Measurements from ENCODE around the gene HIVEP1. TPM values are rescaled to one million over a fixed set of nuclear protein-coding genes. Genes with fewer than 3 reads are reported as not detected.

Gene HIVEP1
- total RNA-seq, 2 experiments from 2014 or later = 22.1 to 22.6 TPM

DNA sequence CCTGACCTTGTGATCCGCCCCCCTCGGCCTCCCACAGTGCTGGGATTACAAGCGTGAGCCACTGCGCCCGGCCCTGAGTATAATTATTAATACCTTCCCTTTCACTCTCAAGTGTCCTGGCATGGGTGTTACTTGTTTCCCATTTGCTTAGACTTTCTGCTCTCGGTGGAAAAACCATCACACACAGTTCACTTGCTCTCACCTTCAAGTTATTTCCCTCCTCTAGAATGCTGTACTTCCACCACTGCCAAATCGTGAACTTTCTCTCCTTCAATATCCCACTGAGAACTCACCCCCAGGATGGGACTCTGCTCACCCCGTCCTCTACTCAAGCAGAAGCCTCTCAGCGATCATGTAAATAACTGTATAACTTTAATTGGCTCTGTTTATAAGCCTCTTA, 4.6 kb upstream of the HIVEP1 start:
- TF ChIP-seq, protein P1, sequence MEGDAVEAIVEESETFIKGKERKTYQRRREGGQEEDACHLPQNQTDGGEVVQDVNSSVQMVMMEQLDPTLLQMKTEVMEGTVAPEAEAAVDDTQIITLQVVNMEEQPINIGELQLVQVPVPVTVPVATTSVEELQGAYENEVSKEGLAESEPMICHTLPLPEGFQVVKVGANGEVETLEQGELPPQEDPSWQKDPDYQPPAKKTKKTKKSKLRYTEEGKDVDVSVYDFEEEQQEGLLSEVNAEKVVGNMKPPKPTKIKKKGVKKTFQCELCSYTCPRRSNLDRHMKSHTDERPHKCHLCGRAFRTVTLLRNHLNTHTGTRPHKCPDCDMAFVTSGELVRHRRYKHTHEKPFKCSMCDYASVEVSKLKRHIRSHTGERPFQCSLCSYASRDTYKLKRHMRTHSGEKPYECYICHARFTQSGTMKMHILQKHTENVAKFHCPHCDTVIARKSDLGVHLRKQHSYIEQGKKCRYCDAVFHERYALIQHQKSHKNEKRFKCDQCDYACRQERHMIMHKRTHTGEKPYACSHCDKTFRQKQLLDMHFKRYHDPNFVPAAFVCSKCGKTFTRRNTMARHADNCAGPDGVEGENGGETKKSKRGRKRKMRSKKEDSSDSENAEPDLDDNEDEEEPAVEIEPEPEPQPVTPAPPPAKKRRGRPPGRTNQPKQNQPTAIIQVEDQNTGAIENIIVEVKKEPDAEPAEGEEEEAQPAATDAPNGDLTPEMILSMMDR (conservative IDR thresholded peaks at IDR 0.05; ENCODE audit: low read length) = no peak
- TF ChIP-seq EZH2phosphoT487 (IDR thresholded peaks at IDR 0.05; ENCODE audit: borderline replicate concordance, low read depth, low read length) = no peak
- Histone ChIP-seq H3K79me2 (ENCODE audit: insufficient read depth, low read depth, low read length) (peaks cover 17% of the 10 kb centered on the region), H4K20me1 (ENCODE audit: insufficient read depth, low read length) (no peaks in the 10 kb centered on the region), H3K9me3 (ENCODE audit: low read length) (no peaks in the 10 kb centered on the region), H3K36me3 (ENCODE audit: insufficient read depth, low read length) (no peaks in the 10 kb centered on the region), H3K4me2 (ENCODE audit: low read length) (peak overlapping the region; percentile 73), H3K27ac (ENCODE audit: low read depth, low read length, poor library complexity, severe bottlenecking) (no peak overlapping the region), H3K9me2 (ENCODE audit: insufficient read depth, low read length) (no peaks in the 10 kb centered on the region), H3K4me1 (ENCODE audit: insufficient read depth, low read length, poor library complexity, severe bottlenecking) (peaks cover 16% of the 10 kb centered on the region), H2AFZ (ENCODE audit: low read length) (peak overlapping the region; percentile 87; the same call in 1 of the 2 replicates), H3K4me3 (ENCODE audit: low read depth, low read length, poor library complexity, severe bottlenecking) (peak overlapping the region; percentile 97)
- BruUV-seq (replicated peaks) = no TSS peak
- ChIA-PET POLR2A (interaction anchor here (0.6 to 1.2 kb wide), 2 partner anchors 16 to 291 kb away, joined by 3 to 4 read pairs; no protein-coding TSS in a partner anchor), CTCF (ENCODE audit: unreplicated experiment) (no interaction called here)
- no peak for DNase-seq (ENCODE audit: low spot score)
- intact Hi-C loops (cut with micrococcal nuclease; ENCODE audit: unreplicated experiment) = loop anchor here (10.0 kb wide), 1 partner anchor 597 kb away; no protein-coding TSS in a partner anchor

DNA sequence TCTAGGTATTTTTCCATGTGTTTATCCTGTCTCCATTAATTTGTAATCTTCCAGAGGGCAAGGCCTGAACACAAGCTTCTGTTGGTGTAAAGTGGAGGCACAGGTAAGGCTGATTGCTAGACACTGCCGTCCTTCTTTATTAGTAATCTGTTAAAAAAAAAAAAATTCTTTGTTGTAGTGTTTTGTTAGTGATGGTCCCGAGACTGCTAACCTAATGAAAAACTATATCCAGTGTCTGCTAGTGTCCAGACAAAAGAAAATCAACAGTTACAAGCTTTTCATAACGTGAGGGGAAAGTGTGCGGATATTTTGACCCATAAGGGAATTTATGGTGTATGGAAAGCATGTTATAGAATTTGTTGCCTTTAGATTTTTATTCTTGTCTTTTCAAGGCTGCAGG, 4.2 kb upstream of the HIVEP1 start:
- Histone ChIP-seq H3K4me2 (ENCODE audit: low read length) (peak overlapping the region; percentile 73), H3K4me3 (ENCODE audit: low read depth, low read length, poor library complexity, severe bottlenecking) (peak overlapping the region; percentile 97), H3K27ac (ENCODE audit: low read depth, low read length, poor library complexity, severe bottlenecking) (peak overlapping the region; percentile 94), H2AFZ (ENCODE audit: low read length) (peak overlapping the region; percentile 87), H4K20me1 (ENCODE audit: insufficient read depth, low read length) (no peaks in the 10 kb centered on the region), H3K79me2 (ENCODE audit: insufficient read depth, low read depth, low read length) (peaks cover 20% of the 10 kb centered on the region), H3K36me3 (ENCODE audit: insufficient read depth, low read length) (no peaks in the 10 kb centered on the region), H3K4me1 (ENCODE audit: insufficient read depth, low read length, poor library complexity, severe bottlenecking) (peaks cover 16% of the 10 kb centered on the region), H3K9me3 (ENCODE audit: low read length) (no peaks in the 10 kb centered on the region), H3K9me2 (ENCODE audit: insufficient read depth, low read length) (no peaks in the 10 kb centered on the region)
- intact Hi-C loops (cut with micrococcal nuclease; ENCODE audit: unreplicated experiment) = loop anchor here (10.0 kb wide), 1 partner anchor 597 kb away; no protein-coding TSS in a partner anchor
- POLR2A ChIA-PET = interaction anchor here (0.6 kb wide), 1 partner anchor 290 kb away, joined by 3 read pairs; no protein-coding TSS in a partner anchor
- DNase-seq (ENCODE audit: low spot score) = no peak
- BruUV-seq (replicated peaks) = TSS peak; percentile 92
- CTCF ChIA-PET (ENCODE audit: unreplicated experiment) = no interaction called here
- TF ChIP-seq, protein P1 (conservative IDR thresholded peaks at IDR 0.05; ENCODE audit: low read length) = no peak
- TF ChIP-seq EZH2phosphoT487 (IDR thresholded peaks at IDR 0.05; ENCODE audit: borderline replicate concordance, low read depth, low read length) = no peak
